Endothelial cell (in vitro differentiated cells): ENCODE results near the gene ARID1B. TPM values are rescaled to one million over a fixed set of nuclear protein-coding genes. Genes with fewer than 3 reads are reported as not detected.

ENCODE experiments used
- DNase-seq: peaks from one replicate; pipeline ENCODE4 v3.0.0; 2021; ENCODE audit warnings: low spot score
- H3K27ac Mint-ChIP-seq: one replicate; pipeline ENCODE4 v1.8.0; 2021; ENCODE audit warnings: mixed read lengths, inconsistent platforms; ENCODE audit not compliant: unreplicated experiment
- H3K27me3 Mint-ChIP-seq: one replicate; pipeline ENCODE4 v1.8.0; 2021; ENCODE audit warnings: mild to moderate bottlenecking, moderate library complexity, mixed read lengths, inconsistent platforms; ENCODE audit not compliant: unreplicated experiment
- H3K36me3 Mint-ChIP-seq: one replicate; pipeline ENCODE4 v1.8.0; 2021; ENCODE audit warnings: mild to moderate bottlenecking, low read depth, mixed read lengths, inconsistent platforms; ENCODE audit not compliant: unreplicated experiment
- H3K4me1 Mint-ChIP-seq: one replicate; pipeline ENCODE4 v1.8.0; 2021; ENCODE audit warnings: mild to moderate bottlenecking, mixed read lengths, inconsistent platforms; ENCODE audit not compliant: unreplicated experiment
- H3K4me3 Mint-ChIP-seq: one replicate; pipeline ENCODE4 v1.8.0; 2021; ENCODE audit warnings: mild to moderate bottlenecking, mixed read lengths, inconsistent platforms; ENCODE audit not compliant: unreplicated experiment
- H3K9me3 Mint-ChIP-seq: one replicate; pipeline ENCODE4 v1.8.0; 2021; ENCODE audit warnings: mixed read lengths, inconsistent platforms; ENCODE audit not compliant: unreplicated experiment
- CTCF ChIP-seq: fragments of 200-600 bp; sonication (generic); IDR thresholded peaks from one replicate; pipeline ENCODE4 v1.5.0; 2021; ENCODE audit warnings: antibody characterized with exemption; ENCODE audit not compliant: unreplicated experiment
- total RNA-seq: library from RNA; stranded (reverse); fragmentation: NEBNext Ultra II Directional; extraction: Animal tissue kit (Norgen Biotek cat#: 25700); gene quantifications from one replicate; pipeline ENCODE4 v1.2.1, GENCODE V29; 2021; ENCODE audit not compliant: unreplicated experiment

Gene ARID1B
- total RNA-seq, 1 donor from 2014 or later = 104 TPM

GRCh38 chr6:157150076-157150475 is 372.9 kb downstream of the ARID1B start:
- Mint-ChIP-seq H3K27ac (no peak overlapping the region), H3K4me3 (no peak overlapping the region), H3K27me3 (peaks cover 20% of the 10 kb centered on the region), H3K9me3 (no peaks in the 10 kb centered on the region), H3K36me3 (peaks cover 42% of the 10 kb centered on the region), H3K4me1 (peaks cover 42% of the 10 kb centered on the region)
- DNase-seq = no peak
- no peak for TF ChIP-seq CTCF

- H3K27me3 Mint-ChIP-seq = peaks cover 17% of the 10 kb centered on the region
- peak overlapping the region; percentile 86 for H3K27ac Mint-ChIP-seq
- H3K36me3 Mint-ChIP-seq = peaks cover 44% of the 10 kb centered on the region
- H3K4me1 Mint-ChIP-seq = peaks cover 33% of the 10 kb centered on the region
- H3K9me3 Mint-ChIP-seq = no peaks in the 10 kb centered on the region
- no peak for TF ChIP-seq CTCF
- peak overlapping the region; percentile 16 for H3K4me3 Mint-ChIP-seq
- no peak for DNase-seq
Observed at GRCh38 chr6:157151029-157151428, 373.9 kb downstream of the ARID1B start.

GRCh38 chr6:157151989-157152388 is 374.8 kb downstream of the ARID1B start:
- Mint-ChIP-seq H3K9me3 (no peaks in the 10 kb centered on the region), H3K27ac (peak overlapping the region; percentile 86), H3K4me3 (no peak overlapping the region), H3K4me1 (peaks cover 26% of the 10 kb centered on the region), H3K36me3 (peaks cover 40% of the 10 kb centered on the region), H3K27me3 (peaks cover 10% of the 10 kb centered on the region)
- no peak for DNase-seq
- no peak for TF ChIP-seq CTCF

GRCh38 chr6:157152556-157152955 is 375.4 kb downstream of the ARID1B start:
- TF ChIP-seq CTCF = no peak
- H3K4me1 Mint-ChIP-seq = peaks cover 30% of the 10 kb centered on the region
- DNase-seq = no peak
- H3K36me3 Mint-ChIP-seq = peaks cover 45% of the 10 kb centered on the region
- no peak overlapping the region for H3K27ac Mint-ChIP-seq
- H3K9me3 Mint-ChIP-seq = no peaks in the 10 kb centered on the region
- no peak overlapping the region for H3K4me3 Mint-ChIP-seq
- peaks cover 10% of the 10 kb centered on the region for H3K27me3 Mint-ChIP-seq

- TF ChIP-seq CTCF = no peak
- no peaks in the 10 kb centered on the region for H3K9me3 Mint-ChIP-seq
- H3K4me1 Mint-ChIP-seq = peaks cover 51% of the 10 kb centered on the region
- peaks cover 3% of the 10 kb centered on the region for H3K27me3 Mint-ChIP-seq
- H3K27ac Mint-ChIP-seq = no peak overlapping the region
- H3K4me3 Mint-ChIP-seq = no peak overlapping the region
- DNase-seq = no peak
- peaks cover 31% of the 10 kb centered on the region for H3K36me3 Mint-ChIP-seq
Observed at GRCh38 chr6:157155804-157156203, 378.6 kb downstream of the ARID1B start.
